ES-I3 (cell line): ENCODE results near the gene PHLPP2.
"Not testable (repeated sequence)": the region's sequence is repeated elsewhere in the genome, so short reads cannot be mapped to it uniquely, and the experiment has no call there.

Experiments
- H3K36me3 ChIP-seq: 2 replicates; pipeline ENCODE4 v1.6.1; 2013; ENCODE audit warnings: mild to moderate bottlenecking, low read length, control low read depth, moderate library complexity; ENCODE audit not compliant: insufficient read depth
- H3K4me1 ChIP-seq: 2 replicates; pipeline ENCODE4 v1.6.1; 2013; ENCODE audit warnings: mild to moderate bottlenecking, control low read depth, low read length; ENCODE audit not compliant: insufficient read depth
- H3K9ac ChIP-seq: 2 replicates; pipeline ENCODE4 v1.6.1; 2013; ENCODE audit warnings: low read depth, mild to moderate bottlenecking, low read length, moderate library complexity
- H3K9me3 ChIP-seq: 2 replicates; pipeline ENCODE4 v1.6.1; 2013; ENCODE audit warnings: mild to moderate bottlenecking, low read length, moderate library complexity; ENCODE audit not compliant: control insufficient read depth, insufficient read depth

PHLPP2 gene

GRCh38 chr16:71698491-71698890, 26.0 kb downstream of the PHLPP2 start:
- Histone ChIP-seq H3K9ac (no peak overlapping the region), H3K9me3 (no peaks in the 10 kb centered on the region), H3K36me3 (no peaks in the 10 kb centered on the region), H3K4me1 (no peaks in the 10 kb centered on the region)

- Histone ChIP-seq H3K9ac (no peak overlapping the region), H3K36me3 (peaks cover 4% of the 10 kb centered on the region; the same call in 1 of the 2 replicates), H3K4me1 (no peaks in the 10 kb centered on the region), H3K9me3 (no peaks in the 10 kb centered on the region)
These were observed 31.3 kb downstream of the PHLPP2 start for GRCh38 chr16:71693164-71693563.

- Histone ChIP-seq H3K9ac (no peak overlapping the region), H3K9me3 (no peaks in the 10 kb centered on the region), H3K4me1 (no peaks in the 10 kb centered on the region), H3K36me3 (peaks cover 4% of the 10 kb centered on the region; the same call in 1 of the 2 replicates)
These were observed 34.6 kb downstream of the PHLPP2 start for GRCh38 chr16:71689901-71690300.

GRCh38 chr16:71687861-71688260, 36.6 kb downstream of the PHLPP2 start:
- Histone ChIP-seq H3K36me3 (peaks cover 4% of the 10 kb centered on the region; the same call in 1 of the 2 replicates), H3K9ac (no peak overlapping the region)

GRCh38 chr16:71684280-71684679, 40.2 kb downstream of the PHLPP2 start:
- not testable (repeated sequence) for H3K4me1 ChIP-seq, H3K9me3 ChIP-seq, H3K9ac ChIP-seq, H3K36me3 ChIP-seq

More at GRCh38 chr16:71687861-71688260, 36.6 kb downstream of the PHLPP2 start:
- Histone ChIP-seq H3K4me1 (no peaks in the 10 kb centered on the region), H3K9me3 (no peaks in the 10 kb centered on the region)

- Histone ChIP-seq H3K36me3 (peaks cover 8% of the 10 kb centered on the region; the same call in 1 of the 2 replicates), H3K4me1 (no peaks in the 10 kb centered on the region), H3K9ac (no peak overlapping the region), H3K9me3 (no peaks in the 10 kb centered on the region)
These were observed 43.1 kb downstream of the PHLPP2 start for GRCh38 chr16:71681360-71681759.

- Histone ChIP-seq H3K36me3 (peaks cover 17% of the 10 kb centered on the region), H3K4me1 (no peaks in the 10 kb centered on the region), H3K9me3 (no peaks in the 10 kb centered on the region)
These were observed 48.3 kb downstream of the PHLPP2 start for GRCh38 chr16:71676236-71676635.

GRCh38 chr16:71675380-71675779, 49.1 kb downstream of the PHLPP2 start:
- H3K36me3 ChIP-seq = peaks cover 17% of the 10 kb centered on the region
- no peak overlapping the region for H3K9ac ChIP-seq
- no peaks in the 10 kb centered on the region for H3K4me1 ChIP-seq
- H3K9me3 ChIP-seq = no peaks in the 10 kb centered on the region

More at GRCh38 chr16:71676236-71676635, 48.3 kb downstream of the PHLPP2 start:
- no peak overlapping the region for H3K9ac ChIP-seq

- Histone ChIP-seq H3K4me1 (no peaks in the 10 kb centered on the region), H3K9ac (no peak overlapping the region), H3K9me3 (no peaks in the 10 kb centered on the region), H3K36me3 (peaks cover 16% of the 10 kb centered on the region)
These were observed 50.3 kb downstream of the PHLPP2 start for GRCh38 chr16:71674229-71674628.

GRCh38 chr16:71673582-71673973, 50.9 kb downstream of the PHLPP2 start:
- Histone ChIP-seq H3K9me3 (no peaks in the 10 kb centered on the region), H3K36me3 (peaks cover 10% of the 10 kb centered on the region), H3K4me1 (no peaks in the 10 kb centered on the region), H3K9ac (no peak overlapping the region)

- no peaks in the 10 kb centered on the region for H3K4me1 ChIP-seq
- H3K9ac ChIP-seq = no peak overlapping the region
- H3K9me3 ChIP-seq = no peaks in the 10 kb centered on the region
- H3K36me3 ChIP-seq = peaks cover 9% of the 10 kb centered on the region
These were observed 51.5 kb downstream of the PHLPP2 start for GRCh38 chr16:71672803-71673581.

- Histone ChIP-seq H3K9me3 (no peaks in the 10 kb centered on the region), H3K4me1 (no peaks in the 10 kb centered on the region), H3K36me3 (peaks cover 11% of the 10 kb centered on the region), H3K9ac (no peak overlapping the region)
These were observed 52.4 kb downstream of the PHLPP2 start for GRCh38 chr16:71672125-71672524.

- Histone ChIP-seq H3K9me3 (no peaks in the 10 kb centered on the region), H3K36me3 (peaks cover 16% of the 10 kb centered on the region), H3K9ac (no peak overlapping the region), H3K4me1 (no peaks in the 10 kb centered on the region)
These were observed 53.3 kb downstream of the PHLPP2 start for GRCh38 chr16:71671165-71671564.

- Histone ChIP-seq H3K36me3 (peaks cover 12% of the 10 kb centered on the region), H3K9me3 (no peaks in the 10 kb centered on the region), H3K9ac (no peak overlapping the region), H3K4me1 (no peaks in the 10 kb centered on the region)
These were observed 54.0 kb downstream of the PHLPP2 start for GRCh38 chr16:71670537-71670936.

GRCh38 chr16:71669926-71670536, 54.5 kb downstream of the PHLPP2 start:
- no peaks in the 10 kb centered on the region for H3K9me3 ChIP-seq
- H3K9ac ChIP-seq = no peak overlapping the region
- H3K4me1 ChIP-seq = no peaks in the 10 kb centered on the region
- peaks cover 12% of the 10 kb centered on the region for H3K36me3 ChIP-seq
